ENCODE data around the gene RFX2. TPM values are rescaled to one million over a fixed set of nuclear protein-coding genes. Genes with fewer than 3 reads are reported as not detected.

Gene RFX2
- total RNA-seq, 1 experiment from 2014 or later = 10.5 TPM

DNA sequence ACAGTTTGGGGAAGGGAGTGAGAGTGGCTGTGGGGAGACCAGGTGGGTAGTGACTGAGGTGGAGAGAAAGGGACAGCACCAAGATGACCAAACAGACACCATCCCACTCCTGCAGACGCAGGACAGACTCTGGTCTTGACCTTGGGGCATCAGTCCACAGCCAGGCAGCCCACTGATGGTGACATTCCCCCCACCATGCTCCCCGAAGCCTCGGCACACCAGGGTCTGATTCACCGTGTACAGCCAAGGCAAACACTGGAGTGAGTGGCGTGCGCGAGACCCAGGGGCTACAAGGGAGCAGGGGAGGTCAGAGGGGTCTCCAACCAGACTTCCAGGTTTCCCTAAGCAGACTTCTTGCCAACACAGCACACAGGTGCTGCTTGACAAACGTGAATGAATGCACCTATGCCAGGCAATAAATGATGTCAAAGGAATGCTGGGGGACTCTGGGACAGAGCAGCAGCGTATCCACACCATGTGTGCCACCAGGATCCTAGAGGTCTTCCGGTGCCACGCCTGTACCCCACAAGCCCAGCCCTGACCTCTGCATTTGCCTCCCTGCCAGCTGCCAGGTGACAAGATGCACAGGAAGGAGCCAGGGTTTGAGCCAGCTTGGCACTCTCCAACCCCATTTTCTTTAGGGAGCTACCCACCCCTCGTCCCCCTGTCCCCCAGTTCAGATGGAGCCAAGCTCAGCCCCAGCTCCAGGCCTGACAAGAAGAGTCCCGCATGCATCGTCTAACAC lies 150.9 kb downstream of the RFX2 start:
- Histone ChIP-seq H2AFZ (ENCODE audit: low read length) (no peak overlapping the region), H3K36me3 (ENCODE audit: low read depth, low read length) (peaks cover 3% of the 10 kb centered on the region; the same call in 1 of the 2 replicates), H4K20me1 (ENCODE audit: low read length) (peaks cover 75% of the 10 kb centered on the region), H3K4me2 (ENCODE audit: low read length) (no peak overlapping the region), H3K9me2 (replicated peaks; ENCODE audit: low read length) (no peaks in the 10 kb centered on the region), H3K9me3 (ENCODE audit: low read length) (no peaks in the 10 kb centered on the region), H3K27me3 (ENCODE audit: low read length) (no peaks in the 10 kb centered on the region), H3K4me1 (ENCODE audit: insufficient read depth, low read length) (peaks cover 14% of the 10 kb centered on the region), H3K4me3 (ENCODE audit: low read length) (no peak overlapping the region), H3K79me2 (ENCODE audit: low read length) (peaks cover 100% of the 10 kb centered on the region), H3K27ac (ENCODE audit: low read length) (no peak overlapping the region), H3K9ac (ENCODE audit: low read length) (no peak overlapping the region), H3F3A (ENCODE audit: low read length, unreplicated experiment) (no peaks in the 10 kb centered on the region)
- CTCF ChIA-PET = no interaction called here
- POLR2A ChIA-PET (ENCODE audit: unreplicated experiment) = no interaction called here
- ATAC-seq (no peak), DNase-seq (no peak)
- TF ChIP-seq, protein P1, sequence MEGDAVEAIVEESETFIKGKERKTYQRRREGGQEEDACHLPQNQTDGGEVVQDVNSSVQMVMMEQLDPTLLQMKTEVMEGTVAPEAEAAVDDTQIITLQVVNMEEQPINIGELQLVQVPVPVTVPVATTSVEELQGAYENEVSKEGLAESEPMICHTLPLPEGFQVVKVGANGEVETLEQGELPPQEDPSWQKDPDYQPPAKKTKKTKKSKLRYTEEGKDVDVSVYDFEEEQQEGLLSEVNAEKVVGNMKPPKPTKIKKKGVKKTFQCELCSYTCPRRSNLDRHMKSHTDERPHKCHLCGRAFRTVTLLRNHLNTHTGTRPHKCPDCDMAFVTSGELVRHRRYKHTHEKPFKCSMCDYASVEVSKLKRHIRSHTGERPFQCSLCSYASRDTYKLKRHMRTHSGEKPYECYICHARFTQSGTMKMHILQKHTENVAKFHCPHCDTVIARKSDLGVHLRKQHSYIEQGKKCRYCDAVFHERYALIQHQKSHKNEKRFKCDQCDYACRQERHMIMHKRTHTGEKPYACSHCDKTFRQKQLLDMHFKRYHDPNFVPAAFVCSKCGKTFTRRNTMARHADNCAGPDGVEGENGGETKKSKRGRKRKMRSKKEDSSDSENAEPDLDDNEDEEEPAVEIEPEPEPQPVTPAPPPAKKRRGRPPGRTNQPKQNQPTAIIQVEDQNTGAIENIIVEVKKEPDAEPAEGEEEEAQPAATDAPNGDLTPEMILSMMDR (conservative IDR thresholded peaks at IDR 0.05; ENCODE audit: low read depth, low read length) = no peak
- TF ChIP-seq EZH2 (IDR thresholded peaks at IDR 0.05; ENCODE audit: low read length, unreplicated experiment) (no peak), EZH2phosphoT487 (IDR thresholded peaks at IDR 0.05; ENCODE audit: borderline replicate concordance, low read length) (no peak)
- intact Hi-C loops (cut with micrococcal nuclease) = no loop called here
- no TSS peak for BruUV-seq (replicated peaks)

DNA sequence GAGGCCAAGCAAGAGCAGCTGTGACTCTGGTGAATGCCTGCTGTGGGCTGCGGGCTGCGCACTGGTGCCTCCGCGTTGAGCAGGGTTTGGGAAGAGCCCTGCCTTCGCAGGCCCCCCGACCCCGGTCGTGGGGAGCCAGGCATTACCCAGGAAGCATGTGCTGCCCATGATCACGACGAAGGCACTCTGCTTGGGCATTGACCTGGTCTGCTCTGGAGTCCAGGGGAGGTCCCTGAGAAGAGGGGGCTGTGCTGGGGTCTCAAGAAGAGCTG lies 151.5 kb downstream of the RFX2 start:
- H4K20me1 ChIP-seq (ENCODE audit: low read length) = peaks cover 78% of the 10 kb centered on the region
- H3K27ac ChIP-seq (ENCODE audit: low read length) = no peak overlapping the region
- H3K9me2 ChIP-seq (replicated peaks; ENCODE audit: low read length) = no peaks in the 10 kb centered on the region
- H3F3A ChIP-seq (ENCODE audit: low read length, unreplicated experiment) = no peaks in the 10 kb centered on the region
- DNase-seq (no peak), ATAC-seq (no peak)
- no TSS peak for BruUV-seq (replicated peaks)
- no peak overlapping the region for H2AFZ ChIP-seq (ENCODE audit: low read length)
- intact Hi-C loops (cut with micrococcal nuclease) = no loop called here
- no peaks in the 10 kb centered on the region for H3K9me3 ChIP-seq (ENCODE audit: low read length)
- H3K27me3 ChIP-seq (ENCODE audit: low read length) = no peaks in the 10 kb centered on the region
- H3K4me2 ChIP-seq (ENCODE audit: low read length) = no peak overlapping the region
- TF ChIP-seq EZH2phosphoT487 (IDR thresholded peaks at IDR 0.05; ENCODE audit: borderline replicate concordance, low read length) (no peak), EZH2 (IDR thresholded peaks at IDR 0.05; ENCODE audit: low read length, unreplicated experiment) (no peak)
- TF ChIP-seq, protein P1 (conservative IDR thresholded peaks at IDR 0.05; ENCODE audit: low read depth, low read length) = no peak
- POLR2A ChIA-PET (ENCODE audit: unreplicated experiment) = no interaction called here
- H3K36me3 ChIP-seq (ENCODE audit: low read depth, low read length) = peaks cover 3% of the 10 kb centered on the region; the same call in 1 of the 2 replicates
- peaks cover 100% of the 10 kb centered on the region for H3K79me2 ChIP-seq (ENCODE audit: low read length)
- CTCF ChIA-PET = no interaction called here
- H3K4me1 ChIP-seq (ENCODE audit: insufficient read depth, low read length) = peaks cover 14% of the 10 kb centered on the region
- no peak overlapping the region for H3K9ac ChIP-seq (ENCODE audit: low read length)
- no peak overlapping the region for H3K4me3 ChIP-seq (ENCODE audit: low read length)

DNA sequence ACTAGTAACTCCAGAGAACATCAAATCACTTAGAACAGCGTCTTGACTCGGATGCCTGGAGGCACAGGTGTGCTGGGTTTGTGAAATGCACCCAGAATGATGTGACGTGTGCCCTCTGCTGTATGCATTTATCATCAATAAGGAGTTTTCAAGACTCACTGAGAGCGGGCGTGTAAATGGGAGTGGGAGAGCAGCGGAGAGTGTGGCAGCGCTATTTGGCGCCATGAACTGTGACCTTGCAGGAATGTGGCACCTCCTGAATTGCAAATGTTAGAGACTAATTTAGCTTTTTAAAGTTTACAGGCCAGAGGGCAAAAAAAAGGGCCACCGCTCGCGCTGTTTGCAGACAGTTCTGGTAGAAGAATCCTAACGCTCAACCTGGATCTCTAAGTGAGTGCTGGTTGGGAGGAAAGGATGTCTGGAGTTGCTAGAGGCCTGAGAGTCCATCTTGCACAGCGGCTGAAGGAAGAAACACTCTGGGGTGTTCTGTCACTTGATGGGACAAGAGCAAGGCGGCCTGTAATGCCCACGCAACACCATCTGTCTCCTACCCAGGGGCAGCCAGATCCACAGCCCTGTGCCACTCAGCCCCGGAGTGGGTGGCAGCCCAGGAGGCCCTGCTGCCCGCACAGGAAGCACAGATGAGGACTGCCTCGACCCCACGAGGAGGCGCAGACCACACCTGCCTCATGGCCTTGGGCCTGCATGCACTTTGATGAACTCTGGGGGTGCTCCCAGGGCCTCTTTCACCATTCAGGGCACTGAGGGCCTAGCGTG lies 152.0 kb downstream of the RFX2 start:
- TF ChIP-seq, protein P1 (conservative IDR thresholded peaks at IDR 0.05; ENCODE audit: low read depth, low read length) = no peak
- TF ChIP-seq EZH2 (IDR thresholded peaks at IDR 0.05; ENCODE audit: low read length, unreplicated experiment) = no peak
- no peak for TF ChIP-seq EZH2phosphoT487 (IDR thresholded peaks at IDR 0.05; ENCODE audit: borderline replicate concordance, low read length)
- no TSS peak for BruUV-seq (replicated peaks)
- Histone ChIP-seq H3K9ac (ENCODE audit: low read length) (no peak overlapping the region), H3K79me2 (ENCODE audit: low read length) (peaks cover 100% of the 10 kb centered on the region), H3K27ac (ENCODE audit: low read length) (no peak overlapping the region), H3K4me2 (ENCODE audit: low read length) (no peak overlapping the region), H3F3A (ENCODE audit: low read length, unreplicated experiment) (no peaks in the 10 kb centered on the region), H3K9me3 (ENCODE audit: low read length) (no peaks in the 10 kb centered on the region), H3K4me3 (ENCODE audit: low read length) (no peak overlapping the region), H4K20me1 (ENCODE audit: low read length) (peaks cover 82% of the 10 kb centered on the region), H3K27me3 (ENCODE audit: low read length) (no peaks in the 10 kb centered on the region), H3K4me1 (ENCODE audit: insufficient read depth, low read length) (peaks cover 14% of the 10 kb centered on the region), H3K9me2 (replicated peaks; ENCODE audit: low read length) (no peaks in the 10 kb centered on the region), H3K36me3 (ENCODE audit: low read depth, low read length) (peaks cover 3% of the 10 kb centered on the region; the same call in 1 of the 2 replicates), H2AFZ (ENCODE audit: low read length) (no peak overlapping the region)
- ChIA-PET CTCF (no interaction called here), POLR2A (ENCODE audit: unreplicated experiment) (no interaction called here)
- DNase-seq = no peak
- ATAC-seq = no peak
- intact Hi-C loops (cut with micrococcal nuclease) = no loop called here

Measured in PC-3 (cell line).